HepG2 (cell line): Measurements from ENCODE around the gene HSPE1. TPM values are rescaled to one million over a fixed set of nuclear protein-coding genes. Genes with fewer than 3 reads are reported as not detected.

Source experiments
- CBX2 ChIP-seq, 2 experiments: fragments of 200-600 bp in 1 of 2; sonication (generic); formaldehyde crosslinking in 1 of 2; IDR thresholded peaks; 2 replicates each; pipeline versions ENCODE4 v1.7.0 to v1.8.1; 2018 to 2022; ENCODE audit warnings: low read depth in 2 of 2, low read length in 1 of 2, mild to moderate bottlenecking in 1 of 2, missing genetic modification reagents in 1 of 2
- CEBPB ChIP-seq: IDR thresholded peaks from 2 replicates; pipeline ENCODE4 v1.6.1; 2011; ENCODE audit warnings: low read depth, low read length, improper control_type of control experiment, borderline replicate concordance
- CHD2 ChIP-seq: IDR thresholded peaks from 2 replicates; pipeline ENCODE4 v1.6.1; 2011; ENCODE audit warnings: low read depth, low read length, improper control_type of control experiment
- GTF3A ChIP-seq: sonication (generic); formaldehyde crosslinking; conservative IDR thresholded peaks from 2 replicates; pipeline ENCODE4 v1.4.0; 2020; ENCODE audit warnings: mild to moderate bottlenecking, missing genetic modification reagents
- KLF11 ChIP-seq: IDR thresholded peaks from 2 replicates; pipeline ENCODE4 v1.6.1; 2016; ENCODE audit warnings: missing compliant biosample characterization
- KLF6 ChIP-seq: IDR thresholded peaks from 2 replicates; pipeline ENCODE4 v1.8.0; 2016; ENCODE audit warnings: missing biosample characterization, missing genetic modification reagents
- MED1 ChIP-seq: sonication (generic); formaldehyde crosslinking; IDR thresholded peaks from 2 replicates; pipeline ENCODE4 v1.4.0; 2020; ENCODE audit warnings: missing genetic modification reagents
- MEIS1 ChIP-seq: sonication (generic); formaldehyde crosslinking; IDR thresholded peaks from 2 replicates; pipeline ENCODE4 v1.9.0; 2021; ENCODE audit warnings: mild to moderate bottlenecking, missing genetic modification reagents, moderate library complexity, borderline replicate concordance
- MLX ChIP-seq: IDR thresholded peaks from 2 replicates; pipeline ENCODE4 v1.6.1; 2016
- MYC ChIP-seq: sonication (generic); formaldehyde crosslinking; IDR thresholded peaks from 2 replicates; pipeline ENCODE4 v1.9.0; 2021; ENCODE audit warnings: missing genetic modification reagents, borderline replicate concordance
- PATZ1 ChIP-seq: sonication (generic); formaldehyde crosslinking; IDR thresholded peaks from 2 replicates; pipeline ENCODE4 v1.4.0; 2020; ENCODE audit warnings: missing genetic modification reagents
- POLR2AphosphoS2 ChIP-seq: IDR thresholded peaks from 2 replicates; pipeline ENCODE4 v1.6.1; 2011; ENCODE audit warnings: low read depth, low read length, improper control_type of control experiment
- SIN3A ChIP-seq: IDR thresholded peaks from 2 replicates; pipeline ENCODE4 v1.6.1; 2011; ENCODE audit warnings: low read depth, mild to moderate bottlenecking, control low read depth, low read length, borderline replicate concordance
- SRY ChIP-seq: sonication (generic); formaldehyde crosslinking; IDR thresholded peaks from 2 replicates; pipeline ENCODE4 v1.8.0; 2022; ENCODE audit warnings: mild to moderate bottlenecking, missing genetic modification reagents
- WIZ ChIP-seq: sonication (generic); formaldehyde crosslinking; IDR thresholded peaks from 2 replicates; pipeline ENCODE4 v1.5.1; 2020; ENCODE audit warnings: mild to moderate bottlenecking, missing genetic modification reagents
- ZMYM4 ChIP-seq: sonication (generic); formaldehyde crosslinking; IDR thresholded peaks from 2 replicates; pipeline ENCODE4 v1.8.1; 2023; ENCODE audit warnings: mild to moderate bottlenecking, missing genetic modification reagents
- ZNF576 ChIP-seq: sonication (generic); formaldehyde crosslinking; IDR thresholded peaks from 2 replicates; pipeline ENCODE4 v1.4.0; 2020; ENCODE audit warnings: mild to moderate bottlenecking, missing genetic modification reagents
- ZNF619 ChIP-seq: sonication (generic); formaldehyde crosslinking; IDR thresholded peaks from 2 replicates; pipeline ENCODE4 v1.4.0; 2020; ENCODE audit warnings: mild to moderate bottlenecking, missing genetic modification reagents
- ZNF703 ChIP-seq: sonication (generic); formaldehyde crosslinking; IDR thresholded peaks from 2 replicates; pipeline ENCODE4 v1.5.1; 2020; ENCODE audit warnings: missing genetic modification reagents, mild to moderate bottlenecking, moderate library complexity, borderline replicate concordance
- ZNF761 ChIP-seq: sonication (generic); formaldehyde crosslinking; conservative IDR thresholded peaks from 2 replicates; pipeline ENCODE4 v1.4.0; 2020; ENCODE audit warnings: mild to moderate bottlenecking, missing genetic modification reagents
- ZNF772 ChIP-seq: sonication (generic); formaldehyde crosslinking; IDR thresholded peaks from 2 replicates; pipeline ENCODE4 v1.5.0; 2020; ENCODE audit warnings: mild to moderate bottlenecking, missing genetic modification reagents
- ZNF800 ChIP-seq: sonication (generic); formaldehyde crosslinking; IDR thresholded peaks from 2 replicates; pipeline ENCODE4 v1.4.0; 2020; ENCODE audit warnings: missing genetic modification reagents
- ZNF83 ChIP-seq: sonication (generic); formaldehyde crosslinking; IDR thresholded peaks from 2 replicates; pipeline ENCODE4 v1.4.0; 2020; ENCODE audit warnings: missing genetic modification reagents, mild to moderate bottlenecking, borderline replicate concordance
- ZNF850 ChIP-seq: sonication (generic); formaldehyde crosslinking; conservative IDR thresholded peaks from 2 replicates; pipeline ENCODE4 v1.9.0; 2021; ENCODE audit warnings: mild to moderate bottlenecking, missing genetic modification reagents
- ZSCAN20 ChIP-seq: sonication (generic); formaldehyde crosslinking; IDR thresholded peaks from 2 replicates; pipeline ENCODE4 v1.4.0; 2020; ENCODE audit warnings: missing genetic modification reagents, mild to moderate bottlenecking, borderline replicate concordance
- polyA plus RNA-seq, 8 experiments: library from polyadenylated mRNA; depleted of rRNA in 3 of 8; stranded (reverse) in 7 of 8; unstranded in 1 of 8; fragments of >200 nt; fragmentation: Illumina TruSeq in 4 of 8; extraction: Trizol in 4 of 8; gene quantifications; 2 replicates each; pipeline versions ENCODE4 v1.2.1 to v1.2.3, GENCODE V29; 2011 to 2016; ENCODE audit warnings: low read depth in 4 of 8, missing spikeins in 1 of 8, mixed read lengths in 1 of 8; ENCODE audit not compliant: insufficient read depth in 1 of 8
- total RNA-seq, 5 experiments: library from RNA; depleted of rRNA; stranded (reverse); fragments of >200 nt; fragmentation: Illumina TruSeq; extraction: Trizol; gene quantifications; 2 replicates each; pipeline ENCODE4 v1.2.3, GENCODE V29; 2016; ENCODE audit warnings: low read depth in 1 of 5

HSPE1 gene
- total and polyA plus RNA-seq, 2 of the 13 experiments (the other 11 are each of a cell fraction or from before 2014, with no cell fraction given), result 244 to 823 TPM

- TF ChIP-seq CEBPB (peak; percentile 99), GTF3A (0 out of 2 replicates have a peak, but pooled peaks have one; percentile 28), MLX (CRISPR knock-in tag) (peak; percentile 71), ZNF850 (CRISPR knock-in tag) (no peak), ZNF619 (peak; percentile 74; the same call in 1 of the 2 replicates), SRY (CRISPR knock-in tag) (peak; percentile 83), ZNF703 (CRISPR knock-in tag) (no peak), KLF6 (no peak; the same call in 1 of the 2 replicates), MEIS1 (CRISPR knock-in tag) (peak; percentile 92), KLF11 (CRISPR knock-in tag) (peak; percentile 76; the same call in 1 of the 2 replicates), MED1 (peak; percentile 67), ZNF772 (peak; percentile 84), ZNF761 (peak; percentile 19; the same call in 1 of the 2 replicates), ZSCAN20 (CRISPR knock-in tag) (peak; percentile 33; the same call in 1 of the 2 replicates), ZNF800 (peak; percentile 85), PATZ1 (peak; percentile 99), POLR2AphosphoS2 (no peak), ZNF576 (0 out of 2 replicates have a peak, but pooled peaks have one; percentile 67), ZNF83 (peak; percentile 70; the same call in 1 of the 2 replicates), SIN3A (peak; percentile 97), ZMYM4 (CRISPR knock-in tag) (peak; percentile 91), CBX2 (IDR thresholded peaks at IDR 0.05; ENCODE audit: low read depth, low read length) (no peak), CBX2 (CRISPR knock-in tag; IDR thresholded peaks at IDR 0.05; ENCODE audit: low read depth) (no peak), CHD2 (peak; percentile 13; the same call in 1 of the 2 replicates), WIZ (CRISPR knock-in tag) (no peak; the same call in 1 of the 2 replicates), MYC (CRISPR knock-in tag) (peak; percentile 76)
These were observed 46.9 kb upstream of the HSPE1 start, which contains the start of gene COQ10B (continued) for GRCh38 chr2:197453123-197453913.
